LoVo (cell line): ENCODE measurements around the gene FKTN.
"Not testable (repeated sequence)": the region's sequence is repeated elsewhere in the genome, so short reads cannot be mapped to it uniquely, and the experiment has no call there.

Source experiments
- DNase-seq: peaks from one replicate; pipeline ENCODE4 v3.0.0-alpha.2; 2016; ENCODE audit warnings: low spot score

Gene FKTN

GRCh38 chr9:105557804-105558610 is at the start of gene FKTN:
Gene FKTN, plus strand, starts transcription at chr9:105558131. Its CDS starts 16,902 bp downstream, at chr9:105575033.
- DNase-seq, result peak; percentile 87

GRCh38 chr9:105508530-105508929 is 49.4 kb upstream of the FKTN start:
- DNase-seq, result no peak

- no peak for DNase-seq
These were observed 47.9 kb upstream of the FKTN start for GRCh38 chr9:105510024-105510423.

- DNase-seq, result no peak
These were observed 46.5 kb upstream of the FKTN start for GRCh38 chr9:105511446-105511845.

GRCh38 chr9:105515811-105516413 is 42.0 kb upstream of the FKTN start:
- no peak for DNase-seq

- not testable (repeated sequence) for DNase-seq
These were observed 38.1 kb upstream of the FKTN start for GRCh38 chr9:105519710-105520369.

- DNase-seq, result not testable (repeated sequence)
These were observed 36.9 kb upstream of the FKTN start for GRCh38 chr9:105520992-105521391.

- not testable (repeated sequence) for DNase-seq
These were observed 35.1 kb upstream of the FKTN start for GRCh38 chr9:105522618-105523385.

- no peak for DNase-seq
These were observed 26.4 kb upstream of the FKTN start for GRCh38 chr9:105531530-105531929.

- DNase-seq, result no peak
These were observed 21.8 kb upstream of the FKTN start for GRCh38 chr9:105535920-105536668.

- DNase-seq, result no peak
These were observed 18.5 kb upstream of the FKTN start for GRCh38 chr9:105539452-105539851.

GRCh38 chr9:105541838-105542237 is 16.1 kb upstream of the FKTN start:
- DNase-seq, result no peak

GRCh38 chr9:105554042-105554441 is 3.9 kb upstream of the FKTN start:
- no peak for DNase-seq

- DNase-seq, result no peak
These were observed 14.5 kb downstream of the FKTN start for GRCh38 chr9:105572455-105572854.

- not testable (repeated sequence) for DNase-seq
These were observed 22.0 kb downstream of the FKTN start for GRCh38 chr9:105579952-105580351.

- not testable (repeated sequence) for DNase-seq
These were observed 23.6 kb downstream of the FKTN start for GRCh38 chr9:105581550-105581949.

- DNase-seq, result no peak
These were observed 35.2 kb downstream of the FKTN start for GRCh38 chr9:105593145-105593544.

- peak; percentile 56 for DNase-seq
These were observed 51.0 kb downstream of the FKTN start for GRCh38 chr9:105608721-105609598.

- DNase-seq, result no peak
These were observed 63.1 kb downstream of the FKTN start for GRCh38 chr9:105621001-105621400.

- no peak for DNase-seq
These were observed 67.2 kb downstream of the FKTN start for GRCh38 chr9:105625088-105625487.
